NCI-H2081 (cell line): ENCODE results near the gene NKAPD1.
"Not testable (repeated sequence)": the region's sequence is repeated elsewhere in the genome, so short reads cannot be mapped to it uniquely, and the experiment has no call there.

ENCODE experiments used
- DNase-seq, 2 experiments: peaks; one replicate each; lab custom pipeline; 2025; lab: John Stamatoyannopoulos, UW

The NKAPD1 gene

DNA sequence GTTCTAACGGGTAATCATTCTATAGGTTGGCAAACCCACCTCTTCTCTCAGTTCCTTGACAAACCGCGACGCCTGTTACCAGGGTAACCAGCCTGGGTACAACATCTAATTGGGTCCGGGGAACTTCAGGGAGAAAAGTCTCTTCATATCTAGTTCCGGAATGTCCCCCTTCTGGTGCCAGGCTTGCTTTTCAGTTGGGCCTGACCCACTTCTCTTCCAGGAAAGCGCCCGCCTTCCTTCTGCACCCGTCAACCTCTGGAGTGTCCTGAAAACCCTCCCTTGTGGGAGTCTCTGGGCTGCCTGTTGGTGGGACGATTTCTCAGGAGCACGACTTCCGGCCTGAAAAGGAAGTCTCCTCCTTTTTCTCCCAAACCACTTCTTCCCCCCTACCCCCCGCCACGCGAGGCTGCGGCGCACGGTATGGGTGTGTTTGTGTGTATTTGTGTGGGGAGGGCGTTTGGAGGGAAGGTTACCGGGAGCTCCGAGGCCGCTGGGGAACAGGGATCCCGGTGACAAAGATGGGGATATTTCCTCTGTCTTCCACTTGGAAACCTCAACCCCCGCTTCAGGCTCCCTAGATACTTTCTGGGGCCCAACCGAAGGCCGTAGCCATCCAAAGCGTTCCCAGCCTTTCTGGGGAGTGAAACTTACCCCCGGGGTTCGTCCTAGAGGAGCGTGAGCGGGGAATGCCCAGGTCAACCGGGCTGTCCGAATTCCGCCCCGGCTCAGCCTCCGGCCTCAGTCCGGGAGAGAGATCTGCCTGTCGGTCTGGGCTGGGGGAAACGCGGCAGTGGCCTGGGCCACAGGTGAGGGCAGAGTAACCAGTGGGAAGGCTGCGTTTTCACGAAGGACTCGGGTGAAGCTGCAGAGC lies at the start of gene NKAPD1, which contains the start of gene PIH1D2:
NKAPD1 (plus strand) TSS at position 359 of the 871 bp plus-strand sequence. CDS start 1,276 bp downstream, outside the sequence.
PIH1D2 (minus strand) TSS at position 77 of the 871 bp plus-strand sequence. CDS start 843 bp downstream, outside the sequence.
- peak; percentile 87 to 93 for DNase-seq

- peak; percentile 84 to 92 for DNase-seq
These were observed 49.1 kb upstream of the NKAPD1 start, which contains the start of gene DLAT for GRCh38 chr11:112024773-112025678. DLAT (plus strand) TSS chr11:112025408; CDS start chr11:112025473, 65 bp downstream.

DNA sequence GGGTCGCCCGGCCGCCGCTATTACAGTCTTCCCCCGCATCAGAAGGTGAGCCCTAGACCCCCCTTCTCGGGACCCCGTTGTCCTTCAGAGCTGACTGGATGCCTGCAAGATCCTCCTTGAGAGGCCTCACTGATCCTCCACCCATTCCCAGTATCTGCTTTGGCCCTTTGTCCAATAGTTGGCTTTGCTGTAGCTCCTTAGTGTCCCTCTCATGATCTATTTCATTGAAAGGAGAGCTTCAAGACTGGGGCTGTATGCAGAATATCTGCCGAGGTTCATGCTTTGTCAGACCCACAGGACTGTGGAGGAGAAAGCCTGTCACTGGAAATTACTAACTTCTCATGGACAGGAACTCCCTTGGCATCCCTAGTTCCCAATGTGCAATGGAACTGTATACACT lies 48.4 kb upstream of the NKAPD1 start:
- DNase-seq = no peak

- not testable (repeated sequence) for DNase-seq
These were observed 47.2 kb upstream of the NKAPD1 start for GRCh38 chr11:112026784-112027410.

DNA sequence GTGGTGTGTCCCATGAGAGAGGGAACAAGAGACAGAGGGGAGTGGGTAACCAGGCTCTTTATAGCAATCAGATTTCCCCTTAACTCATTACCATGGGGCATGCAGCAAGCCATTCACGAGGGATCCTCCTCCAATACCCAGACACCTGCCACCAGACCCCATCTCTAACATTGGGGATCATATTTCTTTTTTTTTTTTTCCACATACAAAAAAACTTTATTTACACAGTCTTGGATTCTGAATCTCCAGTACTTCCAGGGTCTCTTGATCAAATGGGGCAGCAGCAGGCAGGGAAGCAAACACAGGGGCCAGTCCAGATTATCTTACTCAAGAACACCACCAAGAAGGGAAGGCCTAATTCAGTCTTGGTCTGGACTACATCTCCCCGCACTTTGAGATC lies 44.6 kb upstream of the NKAPD1 start:
- no peak for DNase-seq

GRCh38 chr11:112033902-112034301 lies 40.2 kb upstream of the NKAPD1 start:
- no peak for DNase-seq

- no peak for DNase-seq
These were observed 36.6 kb upstream of the NKAPD1 start for GRCh38 chr11:112037527-112037926.

- no peak for DNase-seq
These were observed 31.7 kb upstream of the NKAPD1 start for GRCh38 chr11:112042161-112042960.

- no peak for DNase-seq
These were observed 31.2 kb upstream of the NKAPD1 start for GRCh38 chr11:112042961-112043304.

DNA sequence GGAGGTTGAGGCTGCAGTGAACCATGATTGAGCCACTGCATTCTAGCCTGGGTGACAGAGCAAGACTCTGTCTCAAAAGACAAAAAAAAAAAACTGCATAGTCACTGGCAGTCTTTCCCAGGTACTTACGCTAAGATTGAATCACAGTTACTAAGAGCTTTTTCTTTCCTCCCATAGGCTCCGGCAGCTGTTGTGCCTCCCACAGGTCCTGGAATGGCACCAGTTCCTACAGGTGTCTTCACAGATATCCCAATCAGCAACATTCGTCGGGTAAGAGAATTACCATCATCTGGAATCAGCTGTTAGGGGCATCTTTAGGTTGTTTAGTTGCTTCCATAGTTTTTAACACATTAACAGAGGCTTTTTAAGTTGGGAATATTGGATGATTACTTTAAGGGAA lies 29.1 kb upstream of the NKAPD1 start:
- DNase-seq = no peak

- DNase-seq = not testable (repeated sequence)
These were observed 27.5 kb upstream of the NKAPD1 start for GRCh38 chr11:112046647-112047046.

DNA sequence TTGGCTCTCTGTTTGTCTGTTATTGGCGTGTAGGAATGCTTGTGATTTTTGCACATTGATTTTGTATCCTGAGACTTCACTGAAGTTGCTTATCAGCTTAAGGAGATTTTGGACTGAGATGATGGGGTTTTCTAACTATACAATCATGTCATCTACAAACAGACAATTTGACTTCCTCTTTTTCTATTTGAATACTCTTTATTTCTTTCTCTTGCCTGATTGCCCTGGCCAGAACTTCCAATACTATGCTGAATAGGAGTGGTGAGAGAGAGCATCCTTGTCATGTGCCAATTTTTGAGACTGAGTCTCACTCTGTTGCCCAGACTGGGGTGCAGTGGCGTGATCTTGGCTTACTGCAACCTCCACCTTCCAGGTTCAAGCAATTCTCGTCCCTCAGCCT lies 25.8 kb upstream of the NKAPD1 start:
- not testable (repeated sequence) for DNase-seq

DNA sequence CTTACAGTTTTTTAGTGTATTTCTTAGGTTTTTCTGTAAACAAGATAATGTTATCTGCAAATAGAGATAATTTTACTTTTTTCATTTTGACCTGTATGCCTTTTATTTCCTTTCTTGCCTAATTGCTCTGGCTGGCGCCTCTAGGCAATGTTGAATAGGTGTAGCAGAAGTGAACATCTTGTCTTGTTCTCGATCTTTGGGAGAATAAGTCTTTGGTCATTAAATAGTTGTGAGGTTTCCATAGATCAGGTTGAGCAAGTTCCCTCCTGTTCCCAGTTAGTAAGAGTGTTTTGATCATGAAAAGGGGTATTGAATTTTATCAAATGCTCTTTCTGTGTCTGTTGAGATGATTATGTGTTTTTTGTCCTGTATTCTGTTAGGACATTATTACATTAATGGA lies 24.3 kb upstream of the NKAPD1 start:
- DNase-seq = no peak

DNA sequence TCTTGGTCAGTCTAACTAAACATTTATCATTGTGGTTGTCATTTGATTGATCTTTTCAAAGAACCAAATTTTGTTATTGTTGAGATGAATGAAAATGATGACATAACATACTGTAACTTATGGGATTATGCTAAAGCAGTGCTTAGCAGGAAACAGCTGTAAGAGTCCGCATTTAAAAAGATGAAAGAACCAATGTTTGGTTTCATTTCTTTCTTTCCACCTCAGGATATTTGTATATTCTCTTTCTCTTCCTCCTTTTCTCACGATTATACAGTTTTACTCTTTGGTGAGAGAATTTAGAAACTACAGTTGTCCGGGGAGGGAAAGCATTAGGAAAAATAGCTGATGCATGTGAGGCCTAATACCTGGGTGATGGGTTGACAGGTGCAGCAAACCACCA lies 23.4 kb upstream of the NKAPD1 start:
- no peak for DNase-seq

GRCh38 chr11:112051768-112052167 lies 22.3 kb upstream of the NKAPD1 start:
- no peak for DNase-seq

- no peak for DNase-seq
These were observed 16.9 kb upstream of the NKAPD1 start for GRCh38 chr11:112057170-112057569.

GRCh38 chr11:112058103-112058502 lies 16.0 kb upstream of the NKAPD1 start:
- DNase-seq = no peak

GRCh38 chr11:112062923-112063322 lies 11.2 kb upstream of the NKAPD1 start:
- DNase-seq = no peak

GRCh38 chr11:112082729-112083128 lies 8.6 kb downstream of the NKAPD1 start:
- no peak for DNase-seq

GRCh38 chr11:112085822-112086421 lies 11.8 kb downstream of the NKAPD1 start:
- peak; percentile 9 to 45 for DNase-seq
